GM21381 (cell line): ENCODE results near the gene NR1D2.

Experiments
- ATAC-seq: cut with Tn5 transposase; IDR thresholded peaks from one replicate; pipeline ENCODE4 v1.9.1; 2021; ENCODE audit warnings: mild to moderate bottlenecking, moderate library complexity; ENCODE audit not compliant: unreplicated experiment

NR1D2 gene

GRCh38 chr3:23928524-23928923 lies 16.6 kb upstream of the NR1D2 start:
- ATAC-seq = no peak

GRCh38 chr3:23931597-23931996 lies 13.5 kb upstream of the NR1D2 start:
- no peak for ATAC-seq

- no peak for ATAC-seq
Observed at GRCh38 chr3:23932571-23932970, 12.5 kb upstream of the NR1D2 start.

GRCh38 chr3:23934253-23934652 lies 10.8 kb upstream of the NR1D2 start:
- ATAC-seq = no peak

DNA sequence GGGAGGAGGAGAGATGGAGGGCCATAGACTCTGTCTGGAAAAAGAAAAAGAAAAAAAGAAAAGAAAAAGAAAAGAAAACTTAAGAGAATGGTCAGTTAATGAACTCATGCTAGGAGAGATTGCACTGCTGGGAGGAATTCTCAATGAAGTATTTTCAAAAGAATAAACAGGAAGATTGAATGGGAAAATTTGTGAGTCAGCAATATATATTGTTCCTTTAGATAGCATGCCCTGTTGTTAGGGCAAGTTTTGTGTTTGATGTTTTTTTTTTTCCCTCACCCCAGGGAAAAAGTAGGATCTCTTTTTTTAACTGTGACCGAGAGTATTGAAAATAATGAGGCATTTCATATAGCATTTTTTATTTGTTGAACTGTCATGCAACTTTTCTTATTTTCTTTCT lies 7.8 kb upstream of the NR1D2 start:
- ATAC-seq = no peak

DNA sequence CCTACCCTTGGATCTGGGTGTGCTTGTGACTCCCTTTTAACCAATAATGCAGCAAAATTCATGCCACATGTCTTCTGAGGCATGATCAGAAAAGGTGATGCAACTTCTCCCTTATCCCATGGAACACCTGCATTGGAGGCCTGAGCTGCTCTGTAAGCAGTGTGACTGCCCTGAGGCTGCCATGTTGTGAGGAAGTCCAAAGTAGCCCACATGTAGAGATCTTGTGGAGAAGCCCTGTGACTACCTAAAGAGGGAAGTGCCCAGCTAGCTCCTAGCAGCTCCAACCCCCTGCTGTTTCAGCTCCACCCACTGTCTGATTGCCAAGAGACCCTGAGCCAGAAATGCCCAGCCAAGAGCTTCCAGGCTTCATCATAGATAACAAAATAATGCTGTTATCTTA lies 6.4 kb upstream of the NR1D2 start:
- no peak for ATAC-seq

DNA sequence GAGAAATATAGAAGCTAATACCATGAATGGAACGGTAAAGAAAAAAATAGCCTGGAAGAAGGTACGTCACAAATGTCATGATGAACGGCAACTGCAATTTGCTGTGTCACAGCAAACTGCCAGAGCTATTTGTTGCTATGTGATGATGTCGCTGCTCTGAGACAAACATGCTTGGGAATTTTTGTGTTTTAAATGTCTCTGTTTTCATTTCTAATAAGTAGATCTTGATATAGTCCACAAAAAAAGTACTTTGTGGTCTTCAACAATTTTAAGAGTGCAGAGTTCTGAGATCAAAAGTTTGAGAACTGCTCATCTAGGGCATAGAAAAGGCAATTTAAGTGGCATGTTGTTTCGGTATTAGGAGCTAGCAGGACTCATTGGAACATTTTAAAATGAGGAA lies 4.3 kb upstream of the NR1D2 start:
- no peak for ATAC-seq

- no peak for ATAC-seq
Observed at GRCh38 chr3:23941440-23941839, 3.6 kb upstream of the NR1D2 start.

DNA sequence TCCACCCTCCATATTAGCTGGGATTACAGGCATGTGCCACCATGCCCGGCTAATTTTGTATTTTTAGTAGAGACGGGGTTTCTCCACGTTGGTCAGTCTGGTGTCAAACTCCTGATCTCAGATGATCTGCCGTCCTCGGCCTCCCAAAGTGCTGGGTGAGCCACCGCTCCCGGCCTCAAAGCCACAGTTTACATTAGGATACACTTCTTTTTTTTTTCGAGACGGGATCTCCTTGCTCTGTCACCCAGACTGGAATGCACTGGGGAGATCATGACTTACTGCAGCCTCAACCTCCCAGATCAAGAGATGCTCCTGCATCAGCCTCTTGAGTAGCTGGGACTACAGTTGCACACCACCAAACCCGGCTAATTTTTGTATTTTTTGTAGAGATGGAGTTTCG lies 2.5 kb upstream of the NR1D2 start:
- ATAC-seq = no peak

GRCh38 chr3:23944007-23944783 lies 891 bp upstream of the NR1D2 start:
- ATAC-seq = no peak

GRCh38 chr3:23945663-23945912 lies 502 bp downstream of the NR1D2 start:
- ATAC-seq = no peak

DNA sequence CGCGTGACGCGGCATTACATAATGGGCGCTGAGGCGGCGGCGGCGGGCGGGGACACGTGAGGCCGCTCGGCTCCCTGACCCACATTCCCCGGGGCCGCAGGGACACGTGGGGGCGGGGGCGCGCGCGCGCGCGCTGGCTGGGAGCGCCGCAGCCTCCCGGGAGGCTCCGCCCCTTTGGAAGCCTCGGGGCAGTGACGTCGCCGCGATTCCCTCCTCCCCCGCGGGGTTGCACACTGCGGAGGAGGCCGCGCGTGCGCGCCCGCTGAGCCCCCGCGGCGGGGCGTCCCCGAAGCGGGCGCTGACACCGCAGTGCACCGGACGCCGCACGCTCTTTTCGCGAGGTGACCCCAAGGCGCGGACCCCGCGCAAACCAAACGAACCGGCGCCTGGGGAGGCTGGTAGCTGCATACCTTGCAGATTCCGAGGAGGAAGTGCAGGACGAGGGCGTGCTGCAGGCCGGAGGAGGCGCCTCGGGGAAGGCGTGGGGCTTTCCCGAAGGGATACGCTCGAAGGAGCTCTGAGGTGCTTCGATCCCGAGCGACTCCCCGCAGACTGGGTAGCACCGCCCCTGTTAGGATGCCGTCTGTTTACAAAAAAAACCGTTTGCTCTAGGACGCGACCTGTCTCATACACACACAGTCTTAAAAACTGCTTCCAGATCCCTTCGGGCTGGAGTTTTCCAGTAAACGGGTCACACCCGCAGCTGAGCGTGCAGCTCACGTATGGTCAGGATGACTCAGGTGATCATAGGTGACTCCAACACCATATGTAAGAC lies 1.0 kb downstream of the NR1D2 start:
- peak; percentile 76 for ATAC-seq

- ATAC-seq = no peak
Observed at GRCh38 chr3:23948761-23949160, 3.7 kb downstream of the NR1D2 start.

DNA sequence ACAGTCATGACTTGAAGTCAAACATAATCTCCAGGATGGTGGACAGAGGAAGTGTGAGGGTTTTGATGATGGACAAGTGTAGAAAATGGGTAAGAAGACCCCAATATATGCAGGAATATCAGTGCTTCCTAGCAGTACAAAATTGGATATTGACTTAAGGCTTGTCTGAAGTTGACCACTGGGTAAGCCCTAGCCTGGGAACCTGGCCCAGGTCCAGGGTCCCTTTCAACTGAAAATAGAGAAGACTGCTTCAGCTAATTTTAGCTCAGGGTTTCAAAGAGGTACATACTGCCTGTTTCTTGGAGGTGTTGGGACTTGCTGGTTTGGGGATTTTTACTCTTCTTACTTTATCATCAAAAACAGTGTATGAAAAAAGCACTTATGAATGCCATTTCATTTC lies 4.7 kb downstream of the NR1D2 start:
- ATAC-seq = no peak

DNA sequence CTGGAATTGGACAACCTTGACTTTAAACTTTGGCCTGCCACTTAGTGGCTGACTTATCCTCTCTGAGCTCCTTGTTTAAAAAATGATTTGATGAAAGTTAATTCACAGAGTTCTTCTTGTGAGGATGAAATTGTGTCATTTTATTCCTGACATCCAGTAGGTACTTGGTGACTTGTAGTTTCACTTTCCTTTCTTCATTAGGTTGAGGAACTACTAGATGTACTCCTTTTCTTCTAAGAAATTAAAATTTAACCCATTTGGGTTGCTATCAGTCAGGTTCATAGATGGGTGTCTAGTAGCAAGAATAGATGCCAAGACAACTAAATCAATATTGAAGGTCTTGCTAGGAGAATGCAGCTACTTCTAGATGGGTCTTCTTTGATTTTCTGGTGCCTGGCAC lies 5.2 kb downstream of the NR1D2 start:
- peak; percentile 22 for ATAC-seq

- peak; percentile 45 for ATAC-seq
Observed at GRCh38 chr3:23952646-23953045, 7.6 kb downstream of the NR1D2 start.

GRCh38 chr3:23953523-23953922 lies 8.4 kb downstream of the NR1D2 start:
- no peak for ATAC-seq

DNA sequence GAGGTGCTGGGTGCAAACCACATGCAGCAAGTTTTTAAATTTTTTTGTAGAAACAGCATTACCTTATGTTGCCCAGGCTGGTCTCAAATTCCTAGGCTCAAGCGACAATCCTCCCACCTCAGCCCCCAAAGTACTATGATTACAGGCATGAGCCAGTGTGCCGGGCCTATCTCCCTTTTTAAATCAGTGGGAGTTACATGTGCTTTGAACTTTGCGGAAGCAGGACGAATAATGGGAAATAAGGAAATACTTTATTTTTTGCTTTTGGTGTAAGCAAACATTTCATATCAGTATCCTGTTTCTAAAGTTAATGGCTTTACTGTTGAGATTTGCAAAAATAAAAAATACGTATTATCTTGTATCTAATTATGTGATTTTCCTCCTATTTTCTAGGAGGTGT lies 9.1 kb downstream of the NR1D2 start:
- no peak for ATAC-seq

- no peak for ATAC-seq
Observed at GRCh38 chr3:23956701-23957100, 11.6 kb downstream of the NR1D2 start.

DNA sequence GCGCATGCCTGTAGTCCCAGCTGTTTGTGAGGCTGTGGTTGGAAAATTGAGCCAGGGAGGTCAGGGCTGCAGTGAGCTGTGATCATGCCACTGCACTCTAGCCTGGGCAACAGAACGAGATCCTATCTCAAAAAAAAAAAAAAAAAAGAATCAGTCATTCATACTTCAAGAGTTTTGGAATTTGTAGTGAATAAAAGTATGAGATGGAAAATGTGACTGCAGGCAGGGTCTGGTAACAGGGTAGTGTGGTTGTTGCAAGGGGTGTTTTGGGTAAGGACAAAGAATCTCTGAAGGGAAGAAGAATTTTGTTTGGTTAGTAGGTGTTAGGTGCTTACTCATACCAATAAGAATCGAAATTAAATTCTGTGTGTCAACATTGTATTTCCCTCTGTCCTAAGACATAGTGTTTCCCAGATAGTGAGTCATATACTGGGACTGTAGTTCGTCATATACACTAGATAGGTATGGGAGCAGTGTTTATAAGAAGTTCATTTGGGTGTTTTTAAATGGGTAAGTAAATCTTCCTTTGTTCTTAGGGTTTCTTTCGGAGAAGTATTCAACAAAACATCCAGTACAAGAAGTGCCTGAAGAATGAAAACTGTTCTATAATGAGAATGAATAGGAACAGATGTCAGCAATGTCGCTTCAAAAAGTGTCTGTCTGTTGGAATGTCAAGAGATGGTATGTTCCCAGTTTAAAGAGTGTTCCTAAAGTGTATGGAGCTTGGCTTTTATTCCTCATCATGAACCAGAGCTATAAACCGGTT lies 14.2 kb downstream of the NR1D2 start:
- ATAC-seq = peak; percentile 60

DNA sequence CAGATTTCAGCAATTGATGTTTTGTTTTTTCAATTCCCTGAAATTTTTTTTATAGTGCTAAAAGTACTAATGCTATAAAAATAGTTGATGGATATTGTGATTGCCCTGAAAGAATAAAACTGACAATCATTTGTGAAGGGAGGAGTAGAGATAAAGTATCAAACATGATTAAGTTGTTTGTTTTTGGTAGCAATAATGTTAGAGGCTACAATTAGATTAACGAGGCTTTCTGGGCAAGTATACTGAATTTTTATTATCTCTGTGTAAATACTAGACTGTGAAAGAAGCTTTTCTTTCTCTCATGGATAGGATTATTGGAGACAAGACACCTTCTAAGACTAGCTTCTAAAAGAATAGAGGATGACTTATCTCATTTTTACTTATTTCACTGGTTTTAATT lies 15.6 kb downstream of the NR1D2 start:
- no peak for ATAC-seq

- no peak for ATAC-seq
Observed at GRCh38 chr3:23961066-23961465, 16.0 kb downstream of the NR1D2 start.
